ENCODE measurements around the gene ZNF48.

ZNF48 gene

DNA sequence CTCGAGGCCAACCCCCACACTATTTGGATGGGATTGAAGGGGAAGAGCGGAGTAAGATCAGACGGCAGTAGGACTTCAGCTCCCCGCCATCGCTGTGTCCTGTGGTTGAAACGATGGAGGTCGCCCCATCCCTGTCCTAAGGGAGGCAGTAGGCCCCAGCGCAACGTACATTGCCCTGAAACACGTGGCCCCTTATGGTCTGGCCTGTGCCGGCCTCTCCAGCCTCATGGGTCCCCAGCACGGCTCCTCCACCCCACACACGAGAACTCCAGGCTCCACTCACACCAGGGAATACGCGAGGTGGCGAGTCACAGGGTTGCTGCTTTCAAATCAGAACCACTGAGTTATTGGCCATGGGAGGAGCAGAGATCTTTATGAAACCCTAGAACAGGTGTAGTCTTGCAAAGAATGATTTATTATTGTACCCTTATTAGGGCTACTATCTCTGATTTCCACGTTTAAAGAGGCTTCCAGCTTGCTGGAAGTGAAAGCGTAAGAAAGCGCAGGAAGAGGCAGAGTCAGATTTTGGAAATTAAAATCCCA lies 35.3 kb downstream of the ZNF48 start:
- TF ChIP-seq, protein P1, sequence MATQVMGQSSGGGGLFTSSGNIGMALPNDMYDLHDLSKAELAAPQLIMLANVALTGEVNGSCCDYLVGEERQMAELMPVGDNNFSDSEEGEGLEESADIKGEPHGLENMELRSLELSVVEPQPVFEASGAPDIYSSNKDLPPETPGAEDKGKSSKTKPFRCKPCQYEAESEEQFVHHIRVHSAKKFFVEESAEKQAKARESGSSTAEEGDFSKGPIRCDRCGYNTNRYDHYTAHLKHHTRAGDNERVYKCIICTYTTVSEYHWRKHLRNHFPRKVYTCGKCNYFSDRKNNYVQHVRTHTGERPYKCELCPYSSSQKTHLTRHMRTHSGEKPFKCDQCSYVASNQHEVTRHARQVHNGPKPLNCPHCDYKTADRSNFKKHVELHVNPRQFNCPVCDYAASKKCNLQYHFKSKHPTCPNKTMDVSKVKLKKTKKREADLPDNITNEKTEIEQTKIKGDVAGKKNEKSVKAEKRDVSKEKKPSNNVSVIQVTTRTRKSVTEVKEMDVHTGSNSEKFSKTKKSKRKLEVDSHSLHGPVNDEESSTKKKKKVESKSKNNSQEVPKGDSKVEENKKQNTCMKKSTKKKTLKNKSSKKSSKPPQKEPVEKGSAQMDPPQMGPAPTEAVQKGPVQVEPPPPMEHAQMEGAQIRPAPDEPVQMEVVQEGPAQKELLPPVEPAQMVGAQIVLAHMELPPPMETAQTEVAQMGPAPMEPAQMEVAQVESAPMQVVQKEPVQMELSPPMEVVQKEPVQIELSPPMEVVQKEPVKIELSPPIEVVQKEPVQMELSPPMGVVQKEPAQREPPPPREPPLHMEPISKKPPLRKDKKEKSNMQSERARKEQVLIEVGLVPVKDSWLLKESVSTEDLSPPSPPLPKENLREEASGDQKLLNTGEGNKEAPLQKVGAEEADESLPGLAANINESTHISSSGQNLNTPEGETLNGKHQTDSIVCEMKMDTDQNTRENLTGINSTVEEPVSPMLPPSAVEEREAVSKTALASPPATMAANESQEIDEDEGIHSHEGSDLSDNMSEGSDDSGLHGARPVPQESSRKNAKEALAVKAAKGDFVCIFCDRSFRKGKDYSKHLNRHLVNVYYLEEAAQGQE (IDR thresholded peaks at IDR 0.05; ENCODE audit: insufficient read depth in 1 of 2, low read depth in 2 of 2, low read length in 2 of 2): no peak
- TF ChIP-seq SIN3A (IDR thresholded peaks at IDR 0.05; ENCODE audit: borderline replicate concordance, insufficient read depth, low read length): no peak
- TF ChIP-seq POLR2AphosphoS5 (IDR thresholded peaks at IDR 0.05; ENCODE audit: low read depth, low read length): no peak
- no peak for TF ChIP-seq FOXP2 (optimal IDR thresholded peaks at IDR 0.05; ENCODE audit: borderline replicate concordance, extremely low read depth, extremely low read length, insufficient read depth)
- no peak for TF ChIP-seq TAF1 (IDR thresholded peaks at IDR 0.05; ENCODE audit: borderline replicate concordance, insufficient read depth, low read length)

DNA sequence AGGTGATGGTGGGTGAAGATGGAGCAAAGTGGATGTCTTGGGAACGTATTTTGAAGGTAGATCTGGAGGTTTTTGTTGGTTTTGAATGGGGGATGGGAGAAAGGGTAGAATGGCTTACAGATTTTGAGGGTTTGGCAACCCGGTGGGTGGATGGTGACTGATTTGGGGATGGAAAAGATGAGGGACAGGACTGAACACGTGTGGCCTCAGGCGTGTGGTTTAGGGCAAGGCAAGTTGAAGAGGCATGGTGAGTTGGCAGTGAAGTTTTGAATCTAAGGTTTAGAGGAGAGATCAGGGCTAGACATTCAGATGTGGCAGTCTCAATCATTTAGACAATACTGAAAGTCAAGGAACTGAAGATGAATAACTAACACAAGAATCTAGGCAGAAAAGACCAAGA lies 39.6 kb downstream of the ZNF48 start:
- no peak for TF ChIP-seq POLR2AphosphoS5 (IDR thresholded peaks at IDR 0.05; ENCODE audit: low read depth, low read length)
- TF ChIP-seq SIN3A (IDR thresholded peaks at IDR 0.05; ENCODE audit: borderline replicate concordance, insufficient read depth, low read length): no peak
- TF ChIP-seq, protein P1 (IDR thresholded peaks at IDR 0.05; ENCODE audit: insufficient read depth in 1 of 2, low read depth in 2 of 2, low read length in 2 of 2): no peak
- TF ChIP-seq FOXP2 (optimal IDR thresholded peaks at IDR 0.05; ENCODE audit: borderline replicate concordance, extremely low read depth, extremely low read length, insufficient read depth): no peak
- no peak for TF ChIP-seq TAF1 (IDR thresholded peaks at IDR 0.05; ENCODE audit: borderline replicate concordance, insufficient read depth, low read length)

DNA sequence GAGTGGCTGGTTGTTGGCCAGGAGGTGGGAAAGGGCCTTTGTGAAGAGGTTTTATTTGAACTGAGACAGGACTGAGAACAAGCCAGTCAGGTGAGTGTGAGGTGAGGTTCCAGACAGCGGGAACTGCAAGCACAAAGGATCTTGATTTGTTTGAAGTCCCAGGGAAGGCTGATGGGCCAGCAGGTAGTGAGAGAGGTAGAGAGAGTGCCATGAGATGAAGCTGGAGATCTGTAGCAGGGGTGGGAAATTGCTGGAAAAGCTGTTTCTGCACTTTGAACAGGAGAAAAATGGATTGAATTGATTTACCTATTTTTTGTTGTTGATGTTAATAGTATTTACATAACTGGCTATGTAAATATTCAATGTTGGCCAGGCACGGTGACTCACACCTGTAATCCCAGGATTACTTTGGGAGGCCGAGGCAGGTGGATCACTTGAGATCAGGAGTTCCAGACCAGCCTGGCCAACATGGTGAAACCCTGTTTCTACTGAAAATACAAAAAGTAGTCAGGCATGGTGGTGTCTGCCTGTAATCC lies 42.4 kb downstream of the ZNF48 start:
- TF ChIP-seq POLR2AphosphoS5 (IDR thresholded peaks at IDR 0.05; ENCODE audit: low read depth, low read length): no peak
- no peak for TF ChIP-seq TAF1 (IDR thresholded peaks at IDR 0.05; ENCODE audit: borderline replicate concordance, insufficient read depth, low read length)
- TF ChIP-seq SIN3A (IDR thresholded peaks at IDR 0.05; ENCODE audit: borderline replicate concordance, insufficient read depth, low read length): no peak
- TF ChIP-seq FOXP2 (optimal IDR thresholded peaks at IDR 0.05; ENCODE audit: borderline replicate concordance, extremely low read depth, extremely low read length, insufficient read depth): no peak
- TF ChIP-seq, protein P1 (IDR thresholded peaks at IDR 0.05; ENCODE audit: insufficient read depth in 1 of 2, low read depth in 2 of 2, low read length in 2 of 2): no peak

DNA sequence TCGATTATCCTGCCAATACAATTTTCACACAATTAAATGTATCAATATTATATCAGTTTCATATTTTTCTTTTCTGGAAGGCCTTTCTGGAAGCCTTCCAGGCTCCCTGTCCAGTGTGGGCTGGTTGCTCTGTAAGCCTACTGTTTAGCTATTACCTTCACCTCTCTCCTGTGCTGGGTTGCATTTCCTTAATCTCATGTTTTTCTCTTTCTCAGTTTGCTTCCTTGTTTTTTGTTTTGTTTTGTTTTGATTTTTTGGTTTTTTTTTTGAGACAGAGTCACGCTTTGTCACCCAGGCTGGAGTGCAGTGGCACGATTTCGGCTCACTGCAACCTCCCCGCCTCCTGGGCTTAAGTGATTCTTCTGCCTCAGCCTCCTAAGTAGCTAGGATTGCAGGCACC lies 43.6 kb downstream of the ZNF48 start:
- TF ChIP-seq, protein P1 (IDR thresholded peaks at IDR 0.05; ENCODE audit: insufficient read depth in 1 of 2, low read depth in 2 of 2, low read length in 2 of 2): no peak
- no peak for TF ChIP-seq FOXP2 (optimal IDR thresholded peaks at IDR 0.05; ENCODE audit: borderline replicate concordance, extremely low read depth, extremely low read length, insufficient read depth)
- TF ChIP-seq SIN3A (IDR thresholded peaks at IDR 0.05; ENCODE audit: borderline replicate concordance, insufficient read depth, low read length): no peak

Data from PFSK-1 (cell line).